HFFc6 (cell line): ENCODE measurements around the gene OAS3. TPM values are rescaled to one million over a fixed set of nuclear protein-coding genes. Genes with fewer than 3 reads are reported as not detected.
"Not testable (repeated sequence)": the region's sequence is repeated elsewhere in the genome, so short reads cannot be mapped to it uniquely, and the experiment has no call there.

Experiments
- DNase-seq: peaks from one replicate; pipeline ENCODE4 v3.0.0-alpha.2; 2018
- H3K27ac Mint-ChIP-seq: 2 replicates; pipeline ENCODE4 v1.8.0; 2020; ENCODE audit warnings: mild to moderate bottlenecking, mixed read lengths
- H3K27me3 Mint-ChIP-seq: 2 replicates; pipeline ENCODE4 v1.8.0; 2021; ENCODE audit warnings: mild to moderate bottlenecking, moderate library complexity, mixed read lengths; ENCODE audit not compliant: insufficient read depth
- H3K36me3 Mint-ChIP-seq: 2 replicates; pipeline ENCODE4 v1.8.0; 2021; ENCODE audit warnings: low read depth, mixed read lengths
- H3K4me1 Mint-ChIP-seq: 2 replicates; pipeline ENCODE4 v1.8.0; 2020; ENCODE audit warnings: low read depth, mixed read lengths
- H3K4me3 Mint-ChIP-seq: 2 replicates; pipeline ENCODE4 v1.8.0; 2020; ENCODE audit warnings: mild to moderate bottlenecking, moderate library complexity, mixed read lengths
- H3K9me3 Mint-ChIP-seq: 2 replicates; pipeline ENCODE4 v1.8.0; 2020; ENCODE audit warnings: mild to moderate bottlenecking, mixed read lengths
- CTCF ChIP-seq: fragments of 200-600 bp; sonication (generic); IDR thresholded peaks from 2 replicates; pipeline ENCODE4 v1.5.0; 2021; ENCODE audit warnings: antibody characterized with exemption, mild to moderate bottlenecking
- total RNA-seq, 6 experiments: library from RNA; stranded (reverse); fragmentation: NEBNext Ultra II Directional; extraction: Animal tissue kit (Norgen Biotek cat#: 25700); gene quantifications; 2 replicates in 1 of 6; 3 replicates in 5 of 6; pipeline ENCODE4 v1.2.3, GENCODE V29; 2021

The OAS3 gene
- total RNA-seq, 6 experiments from 2014 or later = 3.3 to 11.3 (median 9.0) TPM

- Mint-ChIP-seq H3K27me3 (peaks cover 11% of the 10 kb centered on the region), H3K4me1 (no peaks in the 10 kb centered on the region), H3K27ac (no peak overlapping the region), H3K36me3 (no peaks in the 10 kb centered on the region), H3K9me3 (no peaks in the 10 kb centered on the region), H3K4me3 (no peak overlapping the region)
- TF ChIP-seq CTCF = no peak
- no peak for DNase-seq
These were observed 49.3 kb downstream of the OAS3 start for GRCh38 chr12:112987561-112987960.

- Mint-ChIP-seq H3K36me3 (no peaks in the 10 kb centered on the region), H3K4me3 (no peak overlapping the region), H3K27ac (no peak overlapping the region), H3K9me3 (no peaks in the 10 kb centered on the region), H3K27me3 (peaks cover 5% of the 10 kb centered on the region), H3K4me1 (no peaks in the 10 kb centered on the region)
- no peak for DNase-seq
- TF ChIP-seq CTCF = no peak
These were observed 50.0 kb downstream of the OAS3 start for GRCh38 chr12:112988224-112988623.

- H3K4me3 Mint-ChIP-seq, DNase-seq, H3K36me3 Mint-ChIP-seq, H3K27ac Mint-ChIP-seq, H3K4me1 Mint-ChIP-seq, H3K9me3 Mint-ChIP-seq, H3K27me3 Mint-ChIP-seq: not testable (repeated sequence)
These were observed 50.6 kb downstream of the OAS3 start for GRCh38 chr12:112988823-112989385.

- TF ChIP-seq CTCF = no peak
- no peaks in the 10 kb centered on the region for H3K36me3 Mint-ChIP-seq
- H3K9me3 Mint-ChIP-seq = no peaks in the 10 kb centered on the region
These were observed 51.5 kb downstream of the OAS3 start for GRCh38 chr12:112989806-112990205.

GRCh38 chr12:112992541-112993398 is 54.5 kb downstream of the OAS3 start:
- peaks cover 10% of the 10 kb centered on the region for H3K27me3 Mint-ChIP-seq
- DNase-seq = peak; percentile 59

More at GRCh38 chr12:112989806-112990205, 51.5 kb downstream of the OAS3 start:
- DNase-seq = no peak
- H3K27me3 Mint-ChIP-seq = peaks cover 5% of the 10 kb centered on the region
- H3K4me1 Mint-ChIP-seq = no peaks in the 10 kb centered on the region
- no peak overlapping the region for H3K27ac Mint-ChIP-seq
- no peak overlapping the region for H3K4me3 Mint-ChIP-seq

More at GRCh38 chr12:112992541-112993398, 54.5 kb downstream of the OAS3 start:
- H3K4me3 Mint-ChIP-seq = no peak overlapping the region
- no peaks in the 10 kb centered on the region for H3K4me1 Mint-ChIP-seq
- no peak overlapping the region for H3K27ac Mint-ChIP-seq
- no peaks in the 10 kb centered on the region for H3K36me3 Mint-ChIP-seq
- H3K9me3 Mint-ChIP-seq = no peaks in the 10 kb centered on the region
- TF ChIP-seq CTCF = peak; percentile 95
